ENCODE measurements around the gene PAIP2. TPM values are rescaled to one million over a fixed set of nuclear protein-coding genes. Genes with fewer than 3 reads are reported as not detected.

The PAIP2 gene
- total RNA-seq, 1 experiment from 2014 or later: 108 TPM

DNA sequence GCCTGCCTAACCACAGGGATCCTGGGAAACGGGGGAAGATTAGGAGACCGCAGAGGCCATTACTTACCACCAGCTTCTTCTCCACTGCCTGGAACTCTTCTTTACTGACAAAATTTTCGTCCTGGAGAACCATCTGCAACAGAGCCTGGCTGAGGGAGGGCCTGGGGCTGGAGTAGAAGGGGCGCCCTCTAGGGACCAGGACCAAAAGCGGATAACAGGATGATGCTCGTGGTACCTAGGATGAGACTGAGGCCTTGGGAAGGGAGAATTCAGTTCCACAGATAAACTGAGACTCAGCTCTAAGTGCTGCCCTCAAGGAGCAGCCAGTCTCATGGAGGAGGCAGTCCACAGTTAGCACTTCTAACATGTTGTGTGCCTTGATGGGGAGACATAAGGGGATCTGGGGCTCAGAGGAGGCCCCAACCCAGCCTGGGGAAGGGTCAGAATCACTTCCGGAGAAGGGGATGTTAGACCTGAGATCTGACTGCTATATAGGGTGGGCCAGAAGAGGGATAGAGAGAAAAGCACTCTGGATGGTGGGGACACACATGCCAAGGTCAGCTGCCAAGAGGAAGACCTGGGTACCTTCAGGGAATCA lies 61.0 kb downstream of the PAIP2 start (continued):
- TF ChIP-seq YY1 (IDR thresholded peaks at IDR 0.05; ENCODE audit: extremely low read depth, insufficient replicate concordance, low read depth, low read length): peak; percentile 9
- TF ChIP-seq RAD21 (IDR thresholded peaks at IDR 0.05; ENCODE audit: low read depth): peak; percentile 53
- TF ChIP-seq, protein P1, sequence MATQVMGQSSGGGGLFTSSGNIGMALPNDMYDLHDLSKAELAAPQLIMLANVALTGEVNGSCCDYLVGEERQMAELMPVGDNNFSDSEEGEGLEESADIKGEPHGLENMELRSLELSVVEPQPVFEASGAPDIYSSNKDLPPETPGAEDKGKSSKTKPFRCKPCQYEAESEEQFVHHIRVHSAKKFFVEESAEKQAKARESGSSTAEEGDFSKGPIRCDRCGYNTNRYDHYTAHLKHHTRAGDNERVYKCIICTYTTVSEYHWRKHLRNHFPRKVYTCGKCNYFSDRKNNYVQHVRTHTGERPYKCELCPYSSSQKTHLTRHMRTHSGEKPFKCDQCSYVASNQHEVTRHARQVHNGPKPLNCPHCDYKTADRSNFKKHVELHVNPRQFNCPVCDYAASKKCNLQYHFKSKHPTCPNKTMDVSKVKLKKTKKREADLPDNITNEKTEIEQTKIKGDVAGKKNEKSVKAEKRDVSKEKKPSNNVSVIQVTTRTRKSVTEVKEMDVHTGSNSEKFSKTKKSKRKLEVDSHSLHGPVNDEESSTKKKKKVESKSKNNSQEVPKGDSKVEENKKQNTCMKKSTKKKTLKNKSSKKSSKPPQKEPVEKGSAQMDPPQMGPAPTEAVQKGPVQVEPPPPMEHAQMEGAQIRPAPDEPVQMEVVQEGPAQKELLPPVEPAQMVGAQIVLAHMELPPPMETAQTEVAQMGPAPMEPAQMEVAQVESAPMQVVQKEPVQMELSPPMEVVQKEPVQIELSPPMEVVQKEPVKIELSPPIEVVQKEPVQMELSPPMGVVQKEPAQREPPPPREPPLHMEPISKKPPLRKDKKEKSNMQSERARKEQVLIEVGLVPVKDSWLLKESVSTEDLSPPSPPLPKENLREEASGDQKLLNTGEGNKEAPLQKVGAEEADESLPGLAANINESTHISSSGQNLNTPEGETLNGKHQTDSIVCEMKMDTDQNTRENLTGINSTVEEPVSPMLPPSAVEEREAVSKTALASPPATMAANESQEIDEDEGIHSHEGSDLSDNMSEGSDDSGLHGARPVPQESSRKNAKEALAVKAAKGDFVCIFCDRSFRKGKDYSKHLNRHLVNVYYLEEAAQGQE (IDR thresholded peaks at IDR 0.05; ENCODE audit: low read depth): no peak
- no peak for TF ChIP-seq EZH2 (IDR thresholded peaks at IDR 0.05)
- TF ChIP-seq CEBPB (IDR thresholded peaks at IDR 0.05; ENCODE audit: low read depth): no peak
- no peak for TF ChIP-seq ZBTB33 (IDR thresholded peaks at IDR 0.05; ENCODE audit: extremely low read depth, insufficient replicate concordance, low read length)
- TF ChIP-seq SP1 (IDR thresholded peaks at IDR 0.05; ENCODE audit: low read depth): no peak
- no peak for TF ChIP-seq ELF1 (IDR thresholded peaks at IDR 0.05; ENCODE audit: borderline replicate concordance, low read depth)

Data from HCT116 (cell line).